ENCODE data around the gene GAS7.

- TF ChIP-seq CTCF (IDR thresholded peaks at IDR 0.05; ENCODE audit: poor library complexity) (no peak), EZH2 (IDR thresholded peaks at IDR 0.05; ENCODE audit: borderline replicate concordance) (no peak), EZH2phosphoT487 (IDR thresholded peaks at IDR 0.05; ENCODE audit: low read depth, severe bottlenecking, unreplicated experiment) (no peak)
Measured at GRCh38 chr17:10172778-10173177, 25.6 kb downstream of the GAS7 start.
